K562 (cell line): ENCODE results near the gene CEP72. TPM values are rescaled to one million over a fixed set of nuclear protein-coding genes. Genes with fewer than 3 reads are reported as not detected.

Experiments used
- ATAC-seq: fragments of 200-7000 bp; cut with Tn5 transposase; 3 replicates; pipeline ENCODE4 v1.9.1; 2020; ENCODE audit warnings: moderate library complexity
- BruUV-seq: library from RNA; stranded (reverse); fragments of 400-500 nt; replicated peaks from 2 replicates; lab custom pipeline; 2021; lab: Mats Ljungman, UMichigan
- CTCF ChIA-PET: fragments of 300-600 bp; formaldehyde crosslinking; extraction: SDS; loops from one replicate; lab custom pipeline; 2021; ENCODE audit warnings: low intra/inter-chr PET ratio; lab: Yijun Ruan, JAX
- POLR2A ChIA-PET: fragments of 300-600, 350-650 bp; sonication (Branson Sonifier 250); formaldehyde crosslinking; extraction: SDS; loops from one replicate; lab custom pipeline; 2021; ENCODE audit warnings: antibody characterized with exemption, inconsistent platforms; lab: Yijun Ruan, JAX
- DNase-seq, 4 experiments: peaks; one replicate each; pipeline versions ENCODE4 v3.0.0 to v3.0.0-alpha.2; 2011 to 2018; ENCODE audit warnings: low spot score in 3 of 4, mixed read lengths in 3 of 4; ENCODE audit errors: extremely low read depth in 1 of 4
- FAIRE-seq: peaks from 2 replicates; lab custom pipeline; 2011; peaks lifted over from hg19 to GRCh38; lab: Jason Lieb, UNC
- H2AFZ ChIP-seq: 2 replicates; pipeline ENCODE4 v1.6.0; 2011; ENCODE audit warnings: low read depth, low read length, control low read depth, inconsistent platforms
- H3K27ac ChIP-seq: fragments of 200-600 bp; 3 replicates; pipeline ENCODE4 v1.8.0; 2011; ENCODE audit warnings: low read depth, mild to moderate bottlenecking, control low read depth, inconsistent platforms, low read length, moderate library complexity, mixed read lengths; ENCODE audit errors: extremely low read depth
- H3K27me3 ChIP-seq, 2 experiments: fragments of 300-600 bp in 1 of 2; 2 replicates in 1 of 2; 3 replicates in 1 of 2; pipeline versions ENCODE4 v1.6.0 to v1.8.0; 2011; ENCODE audit warnings: inconsistent platforms in 2 of 2, low read length in 2 of 2, mild to moderate bottlenecking in 1 of 2, mixed read lengths in 1 of 2, moderate library complexity in 1 of 2; ENCODE audit not compliant: control insufficient read depth in 2 of 2, insufficient read depth in 2 of 2
- H3K36me3 ChIP-seq: fragments of 300-600 bp; 3 replicates; pipeline ENCODE4 v1.8.0; 2011; ENCODE audit warnings: mild to moderate bottlenecking, low read length, inconsistent platforms; ENCODE audit not compliant: control insufficient read depth, insufficient read depth
- H3K4me1 ChIP-seq, 2 experiments: fragments of 200-600 bp in 1 of 2; replicated peaks in 1 of 2; 2 replicates in 1 of 2; 3 replicates in 1 of 2; pipeline versions ENCODE4 v1.5.1 to v1.8.0; 2011; ENCODE audit warnings: inconsistent platforms in 2 of 2, low read length in 2 of 2, mild to moderate bottlenecking in 1 of 2, mixed read lengths in 1 of 2, moderate library complexity in 1 of 2; ENCODE audit not compliant: control insufficient read depth in 2 of 2, insufficient read depth in 2 of 2
- H3K4me2 ChIP-seq: 2 replicates; pipeline ENCODE4 v1.6.1; 2011; ENCODE audit warnings: low read length, control low read depth, inconsistent platforms, mixed read lengths; ENCODE audit not compliant: insufficient read depth
- H3K4me3 ChIP-seq: fragments of 200-600 bp; sonication (generic), shearing (Covaris generic); 2 replicates; pipeline ENCODE4 v1.5.1; 2016; ENCODE audit warnings: control low read depth, inconsistent platforms
- H3K79me2 ChIP-seq: fragments of 200-600 bp; 3 replicates; pipeline ENCODE4 v1.8.0; 2011; ENCODE audit warnings: low read length, inconsistent platforms; ENCODE audit not compliant: control insufficient read depth, insufficient read depth
- H3K9ac ChIP-seq, 2 experiments: 2 replicates each; pipeline versions ENCODE4 v1.6.0 to v1.6.1; 2011; ENCODE audit warnings: low read depth in 2 of 2, low read length in 2 of 2, control low read depth in 1 of 2, inconsistent platforms in 1 of 2, mild to moderate bottlenecking in 1 of 2, mixed read lengths in 1 of 2; ENCODE audit not compliant: insufficient read depth in 1 of 2
- H3K9me1 ChIP-seq: one replicate; pipeline ENCODE4 v1.6.0; 2011; ENCODE audit warnings: inconsistent platforms, mild to moderate bottlenecking, low read length, moderate library complexity; ENCODE audit not compliant: control insufficient read depth, insufficient read depth
- H3K9me3 ChIP-seq: replicated peaks from 2 replicates; pipeline ENCODE4 v1.5.1; 2011; ENCODE audit warnings: low read depth, low read length, inconsistent platforms; ENCODE audit not compliant: control insufficient read depth, insufficient read depth
- H4K20me1 ChIP-seq: replicated peaks from 2 replicates; pipeline ENCODE4 v1.6.1; 2011; ENCODE audit warnings: low read length, inconsistent platforms, mixed read lengths; ENCODE audit not compliant: control insufficient read depth, insufficient read depth
- CREM ChIP-seq: IDR thresholded peaks from 2 replicates; pipeline ENCODE4 v1.6.1; 2014; ENCODE audit warnings: antibody characterized with exemption, low read depth
- HNRNPL ChIP-seq: fragments of 200-400 bp; formaldehyde crosslinking; IDR thresholded peaks from 2 replicates; pipeline ENCODE4 v1.6.1; 2017; ENCODE audit warnings: low read depth, mild to moderate bottlenecking, low read length
- NELFE ChIP-seq: IDR thresholded peaks from 2 replicates; pipeline ENCODE4 v1.6.1; 2011; ENCODE audit warnings: mild to moderate bottlenecking; ENCODE audit not compliant: insufficient read depth, insufficient read length
- POLR2A ChIP-seq: fragments of 450-650 bp; conservative IDR thresholded peaks from 2 replicates; pipeline ENCODE4 v1.6.1; 2016
- POLR2G ChIP-seq: fragments of 200-400 bp; formaldehyde crosslinking; IDR thresholded peaks from 2 replicates; pipeline ENCODE4 v1.6.1; 2017; ENCODE audit warnings: low read depth, mild to moderate bottlenecking, antibody characterized with exemption, low read length, moderate library complexity
- SMAD2 ChIP-seq: fragments of 150-350 bp; IDR thresholded peaks from 2 replicates; pipeline ENCODE4 v1.6.1; 2014; ENCODE audit warnings: low read depth, mild to moderate bottlenecking, low read length
- TAF15 ChIP-seq: fragments of 200-400 bp; formaldehyde crosslinking; IDR thresholded peaks from 2 replicates; pipeline ENCODE4 v1.6.1; 2017; ENCODE audit warnings: mild to moderate bottlenecking, low read depth, low read length, moderate library complexity
- ZNF3 ChIP-seq: fragments of 250-450 bp; sonication (Bioruptor Pico); IDR thresholded peaks from 2 replicates; pipeline ENCODE4 v1.5.0; 2021; ENCODE audit warnings: mild to moderate bottlenecking, moderate library complexity
- WGBS: fragments of 100-300 bp; shearing (Covaris generic); methylation state at CpG from one replicate; pipeline ENCODE4 v1.1.6; 2016; ENCODE audit warnings: low coverage, mixed read lengths; ENCODE audit not compliant: insufficient coverage; ENCODE audit errors: missing lambda C conversion rate; 5-methylcytosine and 5-hydroxymethylcytosine counted together
- in situ Hi-C: fragments of 300-500 bp; cut with MboI; formaldehyde crosslinking; loops from 4 replicates; pipeline ENCODE4 v1.15.0; 2018; ENCODE audit warnings: inconsistent platforms, mixed read lengths
- intact Hi-C: fragments of 100-400 bp; cut with micrococcal nuclease; formaldehyde crosslinking; loops from 2 replicates; pipeline ENCODE4 v1.14.2; 2022
- polyA plus RNA-seq, 8 experiments: library from polyadenylated mRNA; depleted of rRNA in 4 of 8; stranded (reverse) in 5 of 8; unstranded in 3 of 8; fragments of >200 nt; fragmentation: Nextera tagmentation in 2 of 8; fragmentation: Illumina TruSeq in 1 of 8; extraction: Ambion mirVana in 2 of 8; extraction: Trizol in 1 of 8; gene quantifications; 2 replicates each; pipeline versions ENCODE4 v1.2.1 to v1.2.3, GENCODE V29; 2011 to 2014; ENCODE audit warnings: inconsistent platforms in 1 of 8, missing spikeins in 1 of 8
- total RNA-seq, 7 experiments: library from RNA; depleted of rRNA in 6 of 7; stranded (reverse); fragments of >200 nt in 6 of 7; fragmentation: Illumina TruSeq in 2 of 7; extraction: Trizol in 2 of 7; gene quantifications; 2 replicates each; pipeline versions ENCODE4 v1.2.1 to v1.2.3, GENCODE V29; 2011 to 2021; ENCODE audit warnings: low replicate concordance in 1 of 7

Gene CEP72
- total and polyA plus RNA-seq, 9 of the 15 experiments (the other 6 are each of a cell fraction or from before 2014, with no cell fraction given): 0.89 to 38.1 (median 14.2) TPM

- H3K4me3 ChIP-seq: no peak overlapping the region
- CTCF ChIA-PET: no interaction called here
- no peaks in the 10 kb centered on the region for H3K36me3 ChIP-seq
- DNase-seq (no peak), FAIRE-seq (no peak), ATAC-seq (no peak)
- no peak overlapping the region for H3K4me2 ChIP-seq
- POLR2A ChIA-PET: no interaction called here
- in situ Hi-C loops (loop anchor here (5.0 kb wide), 2 partner anchors 95 to 230 kb away; no protein-coding TSS in a partner anchor), intact Hi-C loops (loop anchor here (10.0 kb wide), 1 partner anchor 177 kb away; the partner anchor contains the start of gene ZDHHC11)
- H2AFZ ChIP-seq: no peak overlapping the region
- 51% methylated on average over 43 of the region's 44 CpGs for WGBS
- 0 out of 2 replicates have a peak, but pooled peaks cover 9% of the 10 kb centered on the region for H4K20me1 ChIP-seq
- BruUV-seq: no TSS peak
- no peaks in the 10 kb centered on the region for H3K79me2 ChIP-seq
- H3K9me3 ChIP-seq: no peaks in the 10 kb centered on the region
- H3K27ac ChIP-seq: no peak overlapping the region
- no peak overlapping the region for H3K9ac ChIP-seq
- no peaks in the 10 kb centered on the region for H3K9me1 ChIP-seq
- no peaks in the 10 kb centered on the region for H3K27me3 ChIP-seq
- no peak for TF ChIP-seq CREM
- no peak for TF ChIP-seq SMAD2
- TF ChIP-seq POLR2A: peak; percentile 23; the same call in 1 of the 2 replicates
- TF ChIP-seq TAF15: 0 out of 2 replicates have a peak, but pooled peaks have one; percentile 60
- TF ChIP-seq NELFE: no peak
- no peak for TF ChIP-seq HNRNPL
- peak; percentile 67 for TF ChIP-seq POLR2G
- TF ChIP-seq ZNF3: no peak
- peaks cover 0 to 39% of the 10 kb centered on the region in 2 experiments; a peak in 3 of 5 replicates for H3K4me1 ChIP-seq
Measured at GRCh38 chr5:677131-678101, 65.3 kb downstream of the CEP72 start.
